Measurements from ENCODE around the gene FAM131B. TPM values are rescaled to one million over a fixed set of nuclear protein-coding genes. Genes with fewer than 3 reads are reported as not detected.

The FAM131B gene
- total RNA-seq, 4 donors from 2014 or later = 0.11 to 0.54 TPM; not detected in 2

DNA sequence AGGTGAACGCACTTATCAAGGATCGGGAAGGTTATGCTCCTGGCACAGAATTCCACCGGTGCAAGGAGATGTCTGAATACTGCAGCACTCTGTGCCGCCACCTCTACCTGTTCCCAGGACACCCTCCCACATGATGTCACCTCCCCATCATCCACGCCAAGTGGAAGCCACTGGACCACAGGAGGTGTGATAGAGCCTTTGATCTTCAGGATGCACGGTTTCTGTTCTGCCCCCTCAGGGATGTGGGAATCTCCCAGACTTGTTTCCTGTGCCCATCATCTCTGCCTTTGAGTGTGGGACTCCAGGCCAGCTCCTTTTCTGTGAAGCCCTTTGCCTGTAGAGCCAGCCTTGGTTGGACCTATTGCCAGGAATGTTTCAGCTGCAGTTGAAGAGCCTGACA is 57.6 kb downstream of the FAM131B start:
- WGBS, 2 donors = 91 to 95% methylated on average over 6 of the region's 6 CpGs
- peaks cover 49 to 64% of the 10 kb centered on the region in 2 donors for H3K36me3 ChIP-seq

DNA sequence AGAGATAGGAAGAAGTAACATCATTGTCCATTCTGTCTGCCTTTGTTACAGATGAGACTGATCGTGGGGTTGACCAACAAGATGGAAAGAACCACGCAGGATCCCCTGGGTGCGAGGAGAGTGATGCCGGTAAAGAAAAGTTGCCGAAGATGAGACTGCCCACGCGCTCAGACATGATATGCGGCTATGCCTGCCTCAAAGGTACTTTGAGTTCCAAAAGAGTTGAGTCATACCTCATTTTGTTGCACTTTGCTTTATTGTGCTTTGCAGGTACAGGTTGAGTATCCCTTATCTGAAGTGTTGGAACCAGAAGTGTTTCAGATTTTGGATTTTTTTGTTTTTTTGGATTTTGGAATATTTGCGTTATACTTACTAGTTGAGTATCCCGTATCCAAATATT is 58.8 kb downstream of the FAM131B start:
- no peak for DNase-seq
- Histone ChIP-seq H3K36me3 (peaks cover 49 to 70% of the 10 kb centered on the region in 2 donors), H3K4me3 (replicated peaks in 1 of 3) (no peak overlapping the region), H3K27ac (no peak overlapping the region), H3K27me3 (no peaks in the 10 kb centered on the region), H3K4me1 (no peaks in the 10 kb centered on the region), H3K9me3 (no peaks in the 10 kb centered on the region)
- WGBS, 2 donors = 97 to 98% methylated on average over 10 of the region's 10 CpGs
- no peak for TF ChIP-seq POLR2A (IDR thresholded peaks at IDR 0.05)
- TF ChIP-seq, protein P1, sequence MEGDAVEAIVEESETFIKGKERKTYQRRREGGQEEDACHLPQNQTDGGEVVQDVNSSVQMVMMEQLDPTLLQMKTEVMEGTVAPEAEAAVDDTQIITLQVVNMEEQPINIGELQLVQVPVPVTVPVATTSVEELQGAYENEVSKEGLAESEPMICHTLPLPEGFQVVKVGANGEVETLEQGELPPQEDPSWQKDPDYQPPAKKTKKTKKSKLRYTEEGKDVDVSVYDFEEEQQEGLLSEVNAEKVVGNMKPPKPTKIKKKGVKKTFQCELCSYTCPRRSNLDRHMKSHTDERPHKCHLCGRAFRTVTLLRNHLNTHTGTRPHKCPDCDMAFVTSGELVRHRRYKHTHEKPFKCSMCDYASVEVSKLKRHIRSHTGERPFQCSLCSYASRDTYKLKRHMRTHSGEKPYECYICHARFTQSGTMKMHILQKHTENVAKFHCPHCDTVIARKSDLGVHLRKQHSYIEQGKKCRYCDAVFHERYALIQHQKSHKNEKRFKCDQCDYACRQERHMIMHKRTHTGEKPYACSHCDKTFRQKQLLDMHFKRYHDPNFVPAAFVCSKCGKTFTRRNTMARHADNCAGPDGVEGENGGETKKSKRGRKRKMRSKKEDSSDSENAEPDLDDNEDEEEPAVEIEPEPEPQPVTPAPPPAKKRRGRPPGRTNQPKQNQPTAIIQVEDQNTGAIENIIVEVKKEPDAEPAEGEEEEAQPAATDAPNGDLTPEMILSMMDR (IDR thresholded peaks at IDR 0.05) = no peak
- intact Hi-C loops (cut with DNase I) = no loop called here

More for the DNA sequence above, 57.6 kb downstream of the FAM131B start:
- Histone ChIP-seq H3K27ac (no peak overlapping the region), H3K4me1 (no peaks in the 10 kb centered on the region), H3K27me3 (no peaks in the 10 kb centered on the region), H3K9me3 (no peaks in the 10 kb centered on the region), H3K4me3 (replicated peaks in 1 of 3) (no peak overlapping the region)
- no peak for DNase-seq
- TF ChIP-seq POLR2A (IDR thresholded peaks at IDR 0.05) = no peak
- TF ChIP-seq, protein P1 (IDR thresholded peaks at IDR 0.05) = no peak
- intact Hi-C loops (cut with DNase I) = loop anchor here (5.0 kb wide), 1 partner anchor 63 kb away; no protein-coding TSS in a partner anchor

Small RNA genes within 50 kb of the gene (microRNA-seq; reads per million reads assigned to microRNA genes)
- not detected for gene MIR6892

Small RNA genes within 50 kb of the gene (small RNA-seq; reads per million reads assigned to genes)
- gene MIR6892 = not detected

Other genes with a start within 250 kb of the FAM131B start
- gene PIP, start 230.6 kb downstream of the FAM131B start, total RNA-seq = not detected
- not detected for gene TAS2R39, start 179.3 kb downstream of the FAM131B start, total RNA-seq
- not detected for gene TAS2R40, start 140.7 kb downstream of the FAM131B start, total RNA-seq
- 100 to 1,000 TPM; 147 to 319 (median 220) TPM for gene GSTK1, start 99.3 kb downstream of the FAM131B start, total RNA-seq
- 10 to 100 TPM in 2 of 4 donors, 1 to 10 TPM in 2; 6.6 to 50.2 (median 19.6) TPM for gene TMEM139, start 77.8 kb downstream of the FAM131B start, total RNA-seq
- gene CASP2, start 74.4 kb downstream of the FAM131B start, total RNA-seq = 10 to 100 TPM; 13.0 to 21.7 (median 17.5) TPM
- gene CLCN1, start 46.6 kb downstream of the FAM131B start, total RNA-seq = not detected
- gene ZYX, start 18.6 kb upstream of the FAM131B start, total RNA-seq = 10 to 100 TPM; 24.6 to 55.4 (median 31.3) TPM
- 10 to 100 TPM in 3 of 4 donors, 1 to 10 TPM in 1; 7.5 to 22.4 (median 16.4) TPM for gene EPHA1, start 46.1 kb upstream of the FAM131B start, total RNA-seq
- gene TAS2R60, start 80.7 kb upstream of the FAM131B start, total RNA-seq = not detected
- gene TAS2R41, start 115.2 kb upstream of the FAM131B start, total RNA-seq = not detected
- 1 to 10 TPM in 3 of 4 donors, not detected in 1; 1.0 to 5.9 (median 3.3) TPM for gene CTAGE15, start 209.1 kb upstream of the FAM131B start, total RNA-seq

Measured in thyroid gland (tissue), 4 donors.